AG04449 (cell line): ENCODE results near the gene JAZF1.
"Not testable (repeated sequence)": the region's sequence is repeated elsewhere in the genome, so short reads cannot be mapped to it uniquely, and the experiment has no call there.

ENCODE experiments used
- CTCF ChIA-PET: fragments of 350-600 bp; formaldehyde crosslinking; extraction: SDS; loops from one replicate; lab custom pipeline; 2021; ENCODE audit warnings: antibody characterized with exemption; lab: Yijun Ruan, JAX
- POLR2A ChIA-PET: fragments of 400-600, 350-600 bp; formaldehyde crosslinking; extraction: SDS; loops from one replicate; lab custom pipeline; 2020; ENCODE audit warnings: antibody characterized with exemption, inconsistent platforms; lab: Yijun Ruan, JAX
- DNase-seq: peaks from one replicate; pipeline ENCODE4 v3.0.0-alpha.2; 2010; ENCODE audit warnings: low read depth, low spot score
- H3K4me3 ChIP-seq: 2 replicates; pipeline ENCODE4 v1.5.1; 2011; ENCODE audit warnings: low read depth, mild to moderate bottlenecking, control low read depth, low read length
- CTCF ChIP-seq: IDR thresholded peaks from one replicate; pipeline ENCODE4 v1.5.1; 2011; ENCODE audit warnings: mild to moderate bottlenecking, moderate library complexity, low read length, control low read depth, inconsistent platforms; ENCODE audit not compliant: insufficient read depth; ENCODE audit errors: missing control alignments

JAZF1 gene

DNA sequence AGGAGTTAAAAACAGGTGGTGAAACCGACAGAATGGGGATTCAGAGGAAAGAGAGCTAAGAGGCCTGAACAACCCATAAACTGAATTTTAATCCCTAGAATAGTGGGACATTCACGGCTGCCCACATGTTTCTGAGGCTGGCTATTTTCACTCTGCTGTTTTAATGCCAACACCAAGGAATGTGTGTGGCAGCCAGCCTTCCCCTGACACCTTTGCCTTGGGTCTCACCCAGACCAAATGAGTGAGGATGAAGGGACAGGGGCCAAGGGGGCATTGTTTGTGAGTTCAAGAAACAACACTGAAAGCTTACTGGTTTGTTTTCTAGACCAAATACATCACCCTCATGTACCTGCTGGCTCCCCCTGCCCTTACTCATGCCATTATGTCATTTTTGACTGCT, 164.3 kb downstream of the JAZF1 start:
- TF ChIP-seq CTCF, result no peak
- no peak for DNase-seq
- CTCF ChIA-PET, result interaction anchor here (0.8 to 1.1 kb wide), 2 partner anchors 62 to 78 kb away, joined by 3 read pairs; no protein-coding TSS in a partner anchor
- POLR2A ChIA-PET, result no interaction called here
- no peak overlapping the region for H3K4me3 ChIP-seq

GRCh38 chr7:28015169-28015568, 165.4 kb downstream of the JAZF1 start:
- DNase-seq, result no peak
- no peak overlapping the region for H3K4me3 ChIP-seq
- no peak for TF ChIP-seq CTCF
- ChIA-PET CTCF (interaction anchor here (1.1 to 1.2 kb wide), 2 partner anchors 16 to 79 kb away, joined by 3 read pairs; no protein-coding TSS in a partner anchor), POLR2A (no interaction called here)

DNA sequence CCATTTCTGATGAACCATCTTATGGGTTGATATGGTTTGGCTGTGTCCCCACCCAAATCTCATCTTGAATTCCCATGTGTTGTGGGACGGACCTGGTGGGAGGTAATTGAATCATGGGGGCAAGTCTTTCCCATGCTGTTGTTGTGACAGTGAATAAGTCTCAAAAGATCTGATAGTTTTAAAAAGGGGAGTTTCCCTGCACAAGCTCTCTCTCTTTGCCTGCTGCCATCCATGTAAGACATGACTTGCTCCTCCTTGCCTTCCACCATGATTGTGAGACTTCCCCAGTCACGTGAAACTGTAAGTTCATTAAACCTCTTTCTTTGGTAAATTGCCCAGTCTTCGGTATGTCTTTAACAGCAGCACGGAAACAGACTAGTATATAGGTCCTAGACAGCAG, 166.3 kb downstream of the JAZF1 start:
- H3K4me3 ChIP-seq, POLR2A ChIA-PET, CTCF ChIA-PET, DNase-seq: not testable (repeated sequence)

GRCh38 chr7:28013441-28013840, 167.2 kb downstream of the JAZF1 start:
- ChIA-PET POLR2A (interaction anchor here (0.6 kb wide), 1 partner anchor 205 kb away, joined by 3 read pairs; no protein-coding TSS in a partner anchor), CTCF (interaction anchor here (2.3 kb wide), 1 partner anchor 80 kb away, joined by 4 read pairs; no protein-coding TSS in a partner anchor)
- TF ChIP-seq CTCF, result no peak
- no peak overlapping the region for H3K4me3 ChIP-seq
- DNase-seq, result no peak

GRCh38 chr7:28013019-28013418, 167.6 kb downstream of the JAZF1 start:
- no peak overlapping the region for H3K4me3 ChIP-seq
- ChIA-PET POLR2A (interaction anchor here (0.6 kb wide), 1 partner anchor 204 kb away, joined by 3 read pairs; no protein-coding TSS in a partner anchor), CTCF (interaction anchor here (1.2 to 2.3 kb wide), 2 partner anchors 65 to 81 kb away, joined by 4 read pairs; no protein-coding TSS in a partner anchor)
- DNase-seq, result no peak
- TF ChIP-seq CTCF, result no peak

- DNase-seq, result no peak
- H3K4me3 ChIP-seq, result no peak overlapping the region
- TF ChIP-seq CTCF, result no peak
- ChIA-PET POLR2A (no interaction called here), CTCF (interaction anchor here (1.5 kb wide), 1 partner anchor 11 kb away, joined by 6 read pairs; no protein-coding TSS in a partner anchor)
These were observed 171.7 kb downstream of the JAZF1 start for GRCh38 chr7:28008911-28009310.

- CTCF ChIA-PET, result interaction anchor here (1.5 kb wide), 1 partner anchor 12 kb away, joined by 6 read pairs; no protein-coding TSS in a partner anchor
- POLR2A ChIA-PET, result no interaction called here
- TF ChIP-seq CTCF, result no peak
These were observed 172.4 kb downstream of the JAZF1 start for GRCh38 chr7:28008171-28008570.

More at GRCh38 chr7:28008171-28008570, 172.4 kb downstream of the JAZF1 start:
- no peak for DNase-seq
- H3K4me3 ChIP-seq, result no peak overlapping the region
